BLaER1 treated with 17β-estradiol and CSF1 and Interleukin-3, amounts not matched to agents 10 nM and 100 nM (cell line): ENCODE results near the gene TTLL3.

Experiments
- H3K27ac ChIP-seq, 11 experiments: shearing (Covaris generic); formaldehyde crosslinking; 2 replicates each; pipeline ENCODE4 v1.8.1; 2022
- H3K27me3 ChIP-seq, 11 experiments: shearing (Covaris generic); formaldehyde crosslinking; 2 replicates each; pipeline ENCODE4 v1.8.1; 2022
- H3K36me3 ChIP-seq, 11 experiments: shearing (Covaris generic); formaldehyde crosslinking; 2 replicates each; pipeline ENCODE4 v1.8.1; 2022
- H3K4me1 ChIP-seq, 10 experiments: shearing (Covaris generic); formaldehyde crosslinking; 2 replicates each; pipeline ENCODE4 v1.8.1; 2022
- H3K4me2 ChIP-seq, 11 experiments: shearing (Covaris generic); formaldehyde crosslinking; 2 replicates each; pipeline ENCODE4 v1.8.1; 2022
- H3K4me3 ChIP-seq, 10 experiments: shearing (Covaris generic); formaldehyde crosslinking; 2 replicates each; pipeline ENCODE4 v1.8.1; 2022
- H3K9ac ChIP-seq, 11 experiments: shearing (Covaris generic); formaldehyde crosslinking; 2 replicates each; pipeline ENCODE4 v1.8.1; 2022
- H3K9me3 ChIP-seq, 11 experiments: shearing (Covaris generic); formaldehyde crosslinking; replicated peaks in 1 of 11; 2 replicates each; pipeline ENCODE4 v1.8.1; 2022
- H4K20me1 ChIP-seq, 11 experiments: shearing (Covaris generic); formaldehyde crosslinking; 2 replicates each; pipeline ENCODE4 v1.8.1; 2022
- Cebpa-rat ChIP-seq, 11 experiments: shearing (Covaris generic); IDR thresholded peaks; 2 replicates each; pipeline ENCODE4 v1.8.1; 2022

TTLL3 gene

DNA sequence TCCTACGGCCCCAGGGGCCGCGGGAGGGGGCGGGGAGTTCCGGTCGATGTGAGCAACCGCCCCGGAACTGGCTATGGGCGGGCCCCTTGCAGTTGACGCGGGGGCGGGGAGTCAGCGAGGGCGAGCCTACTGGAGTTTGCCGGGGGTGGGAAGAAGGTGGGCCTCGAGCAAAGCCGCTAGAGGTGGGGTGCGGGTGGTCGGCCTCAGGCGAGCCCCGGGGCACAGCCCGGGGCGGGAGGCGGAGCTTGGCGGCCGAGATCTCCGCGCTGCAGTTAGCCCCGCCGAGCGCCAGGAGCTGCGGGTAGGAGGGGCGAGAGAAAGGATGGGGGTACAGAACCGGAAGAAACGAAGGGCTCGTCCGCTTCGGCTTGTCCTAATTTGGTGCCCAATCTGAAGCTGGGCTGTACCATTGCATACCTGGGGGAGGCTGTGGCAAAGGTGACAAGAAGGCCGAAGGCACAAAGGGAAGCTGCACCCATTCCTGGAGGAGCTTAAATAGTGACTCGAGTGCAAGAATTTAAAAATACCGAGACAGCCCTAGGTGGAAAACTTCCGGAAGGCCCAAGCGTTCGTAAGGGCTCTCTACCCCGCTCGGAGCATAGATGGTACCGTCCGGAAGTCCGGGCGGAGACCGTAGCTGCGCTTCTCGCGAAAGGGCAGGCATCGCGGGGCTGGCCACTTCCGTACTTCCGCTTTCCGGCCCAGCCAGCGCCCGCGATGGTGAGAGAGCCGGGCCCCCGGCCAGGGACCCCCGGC is 17.5 kb upstream of the TTLL3 start, which contains the start of the genes ARPC4 and TADA3:
ARPC4 (plus strand) TSS at position 678 of the 756 bp plus-strand sequence; CDS start at position 718, 40 bp downstream.
TADA3 (minus strand) TSS at position 69 of the 756 bp plus-strand sequence. CDS start 1,007 bp downstream, outside the sequence.
- no peak for TF ChIP-seq Cebpa-rat (IDR thresholded peaks at IDR 0.05)
- H4K20me1 ChIP-seq: peaks cover 38 to 42% (median 42%) of the 10 kb centered on the region in 11 experiments

GRCh38 chr3:9793161-9793781 is 16.8 kb upstream of the TTLL3 start:
- H3K36me3 ChIP-seq: peaks cover 45 to 69% (median 54%) of the 10 kb centered on the region in 11 experiments
- H3K27me3 ChIP-seq: no peaks in the 10 kb centered on the region
- peak overlapping the region; percentile 93 to 99 (median 97) for H3K27ac ChIP-seq
- no peak for TF ChIP-seq Cebpa-rat (IDR thresholded peaks at IDR 0.05)
- H3K4me3 ChIP-seq: peak overlapping the region; percentile 76 to 96 (median 86)
- H3K9me3 ChIP-seq: no peaks in the 10 kb centered on the region
- H4K20me1 ChIP-seq: peaks cover 45 to 49% (median 48%) of the 10 kb centered on the region in 11 experiments
- peak overlapping the region; percentile 91 to 100 (median 97) for H3K9ac ChIP-seq
- peaks cover 34 to 59% (median 40%) of the 10 kb centered on the region in 10 experiments for H3K4me1 ChIP-seq
- peak overlapping the region; percentile 89 to 98 (median 93) for H3K4me2 ChIP-seq

More for the DNA sequence above, 17.5 kb upstream of the TTLL3 start, which contains the start of the genes ARPC4 and TADA3:
- peaks cover 38 to 68% (median 48%) of the 10 kb centered on the region in 11 experiments for H3K36me3 ChIP-seq
- H3K27me3 ChIP-seq: no peaks in the 10 kb centered on the region
- H3K4me1 ChIP-seq: peaks cover 34 to 58% (median 40%) of the 10 kb centered on the region in 10 experiments
- peak within 1 kb of the TSS; percentile 91 to 100 (median 97) for H3K9ac ChIP-seq
- H3K4me3 ChIP-seq: peak within 1 kb of the TSS; percentile 76 to 96 (median 86)
- H3K9me3 ChIP-seq: no peaks in the 10 kb centered on the region
- peak within 1 kb of the TSS; percentile 93 to 99 (median 97) for H3K27ac ChIP-seq
- peak within 1 kb of the TSS; percentile 89 to 98 (median 95) for H3K4me2 ChIP-seq

- Histone ChIP-seq H3K4me3 (peak overlapping the region; percentile 76 to 96 (median 86); a peak in 18 of 20 replicates), H4K20me1 (peaks cover 50 to 61% (median 59%) of the 10 kb centered on the region in 11 experiments), H3K4me1 (peaks cover 34 to 59% (median 40%) of the 10 kb centered on the region in 10 experiments), H3K36me3 (peaks cover 51 to 69% (median 60%) of the 10 kb centered on the region in 11 experiments), H3K27me3 (no peaks in the 10 kb centered on the region), H3K9me3 (no peaks in the 10 kb centered on the region), H3K27ac (peak overlapping the region in 8 of 11 experiments; percentile 93 to 99 (median 97); a peak in 9 of 22 replicates), H3K4me2 (peak overlapping the region; percentile 89 to 98 (median 93)), H3K9ac (peak overlapping the region; percentile 91 to 100 (median 97); a peak in 16 of 22 replicates)
- no peak for TF ChIP-seq Cebpa-rat (IDR thresholded peaks at IDR 0.05)
Observed at GRCh38 chr3:9794400-9794799, 15.7 kb upstream of the TTLL3 start.

- H3K4me2 ChIP-seq: peak overlapping the region; percentile 89 to 98 (median 93)
- peaks cover 55 to 69% (median 67%) of the 10 kb centered on the region in 11 experiments for H4K20me1 ChIP-seq
- H3K4me3 ChIP-seq: peak overlapping the region in 3 of 10 experiments; percentile 78 to 94 (median 94); a peak in 6 of 20 replicates
- TF ChIP-seq Cebpa-rat (IDR thresholded peaks at IDR 0.05): no peak
- H3K36me3 ChIP-seq: peaks cover 56 to 69% (median 61%) of the 10 kb centered on the region in 11 experiments
- H3K27me3 ChIP-seq: no peaks in the 10 kb centered on the region
- H3K9ac ChIP-seq: peak overlapping the region; percentile 30 to 98 (median 39); a peak in 11 of 22 replicates
- H3K4me1 ChIP-seq: peaks cover 34 to 59% (median 39%) of the 10 kb centered on the region in 10 experiments
- peak overlapping the region in 6 of 11 experiments; percentile 21 to 39 (median 32); a peak in 9 of 22 replicates for H3K27ac ChIP-seq
- no peaks in the 10 kb centered on the region for H3K9me3 ChIP-seq
Observed at GRCh38 chr3:9795207-9795606, 14.9 kb upstream of the TTLL3 start.

GRCh38 chr3:9797196-9797945 is 12.7 kb upstream of the TTLL3 start:
- H3K27ac ChIP-seq: no peak overlapping the region
- H3K9ac ChIP-seq: peak overlapping the region in 5 of 11 experiments; percentile 1 to 29 (median 7); a peak in 1 of 22 replicates
- no peak overlapping the region for H3K4me3 ChIP-seq
- peaks cover 74 to 86% (median 79%) of the 10 kb centered on the region in 11 experiments for H3K36me3 ChIP-seq
- no peak overlapping the region for H3K4me2 ChIP-seq
- no peaks in the 10 kb centered on the region for H3K27me3 ChIP-seq
- H4K20me1 ChIP-seq: peaks cover 61 to 88% (median 80%) of the 10 kb centered on the region in 11 experiments
- TF ChIP-seq Cebpa-rat (IDR thresholded peaks at IDR 0.05): no peak
- H3K9me3 ChIP-seq: no peaks in the 10 kb centered on the region
- peaks cover 22 to 41% (median 25%) of the 10 kb centered on the region in 10 experiments for H3K4me1 ChIP-seq

DNA sequence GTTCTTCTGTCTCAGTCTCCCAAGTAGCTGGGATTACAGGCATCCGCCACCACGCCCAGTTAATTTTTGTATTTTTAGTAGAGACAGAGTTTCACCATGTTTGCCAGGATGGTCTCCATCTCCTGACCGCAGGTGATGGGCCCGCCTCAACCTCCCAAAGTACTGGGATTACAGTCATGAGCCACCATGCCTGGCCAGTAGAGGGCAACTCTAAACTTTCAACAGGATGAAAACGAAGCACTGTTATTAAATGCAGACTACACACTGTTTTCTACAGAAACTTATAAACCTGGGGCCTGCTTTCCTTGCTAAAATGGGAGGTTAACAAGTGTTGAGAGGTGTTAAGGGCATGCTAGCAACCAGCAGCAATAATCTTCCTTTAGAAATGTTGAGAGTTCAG is 9.5 kb upstream of the TTLL3 start:
- H3K9me3 ChIP-seq: no peaks in the 10 kb centered on the region
- no peak for TF ChIP-seq Cebpa-rat (IDR thresholded peaks at IDR 0.05)
- H3K4me2 ChIP-seq: no peak overlapping the region
- H3K27ac ChIP-seq: no peak overlapping the region
- no peaks in the 10 kb centered on the region for H3K27me3 ChIP-seq
- peaks cover 3 to 50% (median 5%) of the 10 kb centered on the region in 10 experiments; a peak in 18 of 20 replicates for H3K4me1 ChIP-seq
- no peak overlapping the region for H3K4me3 ChIP-seq
- peaks cover 42 to 98% (median 90%) of the 10 kb centered on the region in 11 experiments for H4K20me1 ChIP-seq
- H3K9ac ChIP-seq: no peak overlapping the region
- peaks cover 94 to 100% (median 97%) of the 10 kb centered on the region in 11 experiments for H3K36me3 ChIP-seq

DNA sequence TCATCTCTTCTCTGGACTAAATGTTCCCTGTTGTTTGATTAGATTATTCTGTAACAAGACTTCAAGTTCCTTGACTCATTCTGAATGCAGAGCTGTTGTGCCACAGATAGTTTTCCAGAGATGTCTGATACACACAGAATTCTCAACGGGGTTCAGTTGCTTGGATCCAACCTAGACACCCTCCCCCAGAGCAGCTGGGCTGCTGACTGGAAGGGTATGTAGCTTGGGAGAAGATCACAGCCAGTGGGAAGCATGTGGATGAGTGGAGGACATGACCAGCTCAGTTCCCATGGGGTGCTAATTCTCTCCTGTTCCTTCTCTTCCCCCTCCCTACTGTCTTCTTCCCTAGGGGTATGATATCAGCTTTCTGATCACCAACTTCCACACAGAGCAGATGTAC is 6.6 kb upstream of the TTLL3 start:
- no peak for TF ChIP-seq Cebpa-rat (IDR thresholded peaks at IDR 0.05)
- Histone ChIP-seq H3K36me3 (peaks cover 90 to 99% (median 94%) of the 10 kb centered on the region in 11 experiments), H3K27me3 (no peaks in the 10 kb centered on the region), H3K4me1 (peaks cover 11 to 58% (median 22%) of the 10 kb centered on the region in 10 experiments), H4K20me1 (peaks cover 15 to 98% (median 85%) of the 10 kb centered on the region in 11 experiments; a peak in 21 of 22 replicates), H3K4me3 (no peak overlapping the region), H3K9me3 (no peaks in the 10 kb centered on the region), H3K9ac (peak overlapping the region in 3 of 11 experiments; percentile 26 to 55 (median 53); a peak in 2 of 22 replicates), H3K4me2 (0 out of 22 replicates have a peak overlapping the region, but pooled peaks of 1 of the 11 experiments have one; percentile 24), H3K27ac (no peak overlapping the region)

GRCh38 chr3:9804996-9805395 is 5.1 kb upstream of the TTLL3 start:
- Histone ChIP-seq H4K20me1 (peaks cover 12 to 92% (median 70%) of the 10 kb centered on the region in 11 experiments; a peak in 21 of 22 replicates), H3K27me3 (no peaks in the 10 kb centered on the region), H3K4me2 (0 out of 22 replicates have a peak overlapping the region, but pooled peaks of 1 of the 11 experiments have one; percentile 1), H3K9ac (peak overlapping the region in 2 of 11 experiments; percentile 34 to 42; a peak in 2 of 22 replicates), H3K36me3 (peaks cover 75 to 85% (median 79%) of the 10 kb centered on the region in 11 experiments), H3K27ac (no peak overlapping the region), H3K9me3 (no peaks in the 10 kb centered on the region), H3K4me1 (peaks cover 23 to 68% (median 33%) of the 10 kb centered on the region in 10 experiments), H3K4me3 (no peak overlapping the region)
- TF ChIP-seq Cebpa-rat (IDR thresholded peaks at IDR 0.05): no peak
